ENCODE results near the gene TPRA1.

TPRA1 gene

DNA sequence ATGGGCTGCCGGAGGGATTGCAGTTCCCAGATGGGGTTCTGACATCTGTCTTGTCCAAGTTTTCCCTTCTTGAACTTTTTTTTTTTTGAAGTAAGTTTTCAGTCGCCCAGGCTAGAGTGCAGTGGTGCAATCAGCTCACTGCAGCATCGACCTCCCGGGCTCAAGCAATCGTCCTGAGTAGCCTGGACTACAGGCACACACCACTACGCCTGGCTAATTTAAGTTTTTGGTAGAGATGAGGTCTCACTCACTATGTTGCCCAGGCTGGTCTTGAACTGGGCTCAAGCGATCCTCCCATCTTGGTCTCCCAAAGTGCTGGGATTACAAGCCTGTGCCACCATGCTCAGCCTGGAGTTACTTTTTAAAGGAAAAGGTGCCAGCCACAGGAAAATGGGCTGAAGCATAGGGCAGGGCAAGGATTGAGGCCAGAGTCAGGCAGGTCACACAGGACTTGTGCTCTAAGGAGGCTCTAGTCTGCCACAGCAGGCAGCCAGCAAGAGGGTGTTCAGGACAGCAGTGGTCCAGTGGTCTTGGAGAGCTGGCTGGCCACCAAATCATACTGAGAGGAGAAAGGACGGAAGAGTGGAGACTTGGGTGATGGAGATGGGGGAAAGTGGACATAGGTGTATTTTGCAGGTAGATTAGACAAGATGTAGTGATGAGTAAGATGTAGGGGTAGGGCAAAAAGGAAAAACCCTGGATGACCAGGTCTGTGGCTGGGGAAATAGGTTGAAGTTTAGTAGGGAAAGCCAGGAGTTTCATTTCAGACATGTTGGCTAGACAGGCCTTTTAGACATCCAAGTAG, 32.4 kb upstream of the TPRA1 start:
- Mint-ChIP-seq H3K36me3 (peaks cover 55% of the 10 kb centered on the region), H3K9me3 (no peaks in the 10 kb centered on the region), H3K4me3 (no peak overlapping the region), H3K4me1 (peaks cover 34% of the 10 kb centered on the region), H3K27ac (peak overlapping the region; percentile 1)
- DNase-seq (ENCODE audit: low spot score in 2 of 2) (no peak), ATAC-seq (no peak)

DNA sequence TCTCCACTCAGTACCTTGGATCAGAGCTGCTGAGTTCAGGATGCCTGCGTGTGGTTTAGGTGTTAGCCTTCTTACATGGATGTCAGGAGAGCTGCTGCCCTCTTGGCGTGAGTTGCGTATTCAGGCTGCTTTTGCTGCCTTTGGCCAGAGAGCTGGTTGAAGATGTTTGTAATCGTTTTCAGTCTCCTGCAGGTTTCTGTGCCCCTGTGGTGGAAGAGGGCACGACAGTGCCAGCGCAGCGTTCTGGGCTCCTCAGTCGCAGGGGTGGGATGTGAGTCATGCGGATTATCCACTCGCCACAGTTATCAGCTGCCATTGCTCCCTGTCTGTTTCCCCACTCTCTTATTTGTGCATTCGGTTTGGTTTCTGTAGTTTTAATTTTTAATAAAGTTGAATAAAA, 31.5 kb upstream of the TPRA1 start:
- no peak for ATAC-seq
- Mint-ChIP-seq H3K9me3 (no peaks in the 10 kb centered on the region), H3K27ac (no peak overlapping the region), H3K4me3 (no peak overlapping the region), H3K4me1 (peaks cover 25% of the 10 kb centered on the region), H3K36me3 (peaks cover 64% of the 10 kb centered on the region)
- no peak for DNase-seq (ENCODE audit: low spot score in 2 of 2)

DNA sequence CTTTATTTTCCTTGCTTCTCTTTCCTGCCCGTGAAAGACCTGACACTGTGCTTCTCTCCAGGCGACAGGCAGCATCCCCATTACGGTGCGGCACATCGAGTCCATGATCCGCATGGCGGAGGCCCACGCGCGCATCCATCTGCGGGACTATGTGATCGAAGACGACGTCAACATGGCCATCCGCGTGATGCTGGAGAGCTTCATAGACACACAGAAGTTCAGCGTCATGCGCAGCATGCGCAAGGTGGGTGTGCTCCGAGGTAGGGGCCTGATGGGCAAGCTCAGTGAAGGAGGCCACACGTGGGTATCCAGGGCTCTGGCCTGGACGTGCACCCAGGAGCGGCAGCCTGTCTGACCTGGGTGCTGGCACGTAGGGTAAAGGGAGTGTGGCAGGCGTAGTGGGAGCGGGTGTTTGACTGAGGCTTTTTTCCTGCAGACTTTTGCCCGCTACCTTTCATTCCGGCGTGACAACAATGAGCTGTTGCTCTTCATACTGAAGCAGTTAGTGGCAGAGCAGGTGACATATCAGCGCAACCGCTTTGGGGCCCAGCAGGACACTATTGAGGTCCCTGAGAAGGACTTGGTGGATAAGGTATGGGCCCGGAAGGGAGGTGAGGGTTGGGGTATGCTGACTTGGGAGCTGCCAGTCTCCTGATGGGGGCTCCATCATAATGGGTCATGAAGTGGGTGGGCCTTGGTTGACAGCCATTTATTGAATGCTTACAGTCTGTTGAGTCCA, 30.3 kb upstream of the TPRA1 start:
- peaks cover 13% of the 10 kb centered on the region for H3K4me1 Mint-ChIP-seq
- peak overlapping the region; percentile 5 for H3K27ac Mint-ChIP-seq
- H3K9me3 Mint-ChIP-seq = no peaks in the 10 kb centered on the region
- no peak overlapping the region for H3K4me3 Mint-ChIP-seq
- ATAC-seq = no peak
- DNase-seq (ENCODE audit: low spot score in 2 of 2) = no peak
- peaks cover 76% of the 10 kb centered on the region for H3K36me3 Mint-ChIP-seq

DNA sequence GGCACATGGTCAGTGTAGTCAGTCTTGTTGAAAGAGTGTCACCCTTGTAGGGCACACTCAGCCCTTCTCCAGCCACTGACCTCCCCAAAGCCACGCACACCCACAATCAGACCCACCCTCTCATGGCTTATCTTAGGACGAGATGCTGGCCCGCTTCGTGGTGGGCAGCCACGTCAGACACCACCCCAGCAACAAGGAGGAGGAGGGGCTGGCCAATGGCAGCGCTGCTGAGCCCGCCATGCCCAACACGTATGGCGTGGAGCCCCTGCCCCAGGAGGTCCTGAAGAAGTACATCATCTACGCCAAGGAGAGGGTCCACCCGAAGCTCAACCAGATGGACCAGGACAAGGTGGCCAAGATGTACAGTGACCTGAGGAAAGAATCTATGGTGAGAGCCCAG, 28.4 kb upstream of the TPRA1 start:
- peaks cover 15% of the 10 kb centered on the region for H3K4me1 Mint-ChIP-seq
- no peak overlapping the region for H3K27ac Mint-ChIP-seq
- DNase-seq (ENCODE audit: low spot score in 2 of 2) (no peak), ATAC-seq (no peak)
- no peak overlapping the region for H3K4me3 Mint-ChIP-seq
- no peaks in the 10 kb centered on the region for H3K9me3 Mint-ChIP-seq
- peaks cover 96% of the 10 kb centered on the region for H3K36me3 Mint-ChIP-seq

GRCh38 chr3:127616836-127617605, 26.5 kb upstream of the TPRA1 start:
- peaks cover 100% of the 10 kb centered on the region for H3K36me3 Mint-ChIP-seq
- DNase-seq (ENCODE audit: low spot score in 2 of 2) (no peak), ATAC-seq (no peak)
- H3K4me3 Mint-ChIP-seq = no peak overlapping the region
- no peaks in the 10 kb centered on the region for H3K9me3 Mint-ChIP-seq
- H3K27ac Mint-ChIP-seq = no peak overlapping the region
- peaks cover 19% of the 10 kb centered on the region for H3K4me1 Mint-ChIP-seq

DNA sequence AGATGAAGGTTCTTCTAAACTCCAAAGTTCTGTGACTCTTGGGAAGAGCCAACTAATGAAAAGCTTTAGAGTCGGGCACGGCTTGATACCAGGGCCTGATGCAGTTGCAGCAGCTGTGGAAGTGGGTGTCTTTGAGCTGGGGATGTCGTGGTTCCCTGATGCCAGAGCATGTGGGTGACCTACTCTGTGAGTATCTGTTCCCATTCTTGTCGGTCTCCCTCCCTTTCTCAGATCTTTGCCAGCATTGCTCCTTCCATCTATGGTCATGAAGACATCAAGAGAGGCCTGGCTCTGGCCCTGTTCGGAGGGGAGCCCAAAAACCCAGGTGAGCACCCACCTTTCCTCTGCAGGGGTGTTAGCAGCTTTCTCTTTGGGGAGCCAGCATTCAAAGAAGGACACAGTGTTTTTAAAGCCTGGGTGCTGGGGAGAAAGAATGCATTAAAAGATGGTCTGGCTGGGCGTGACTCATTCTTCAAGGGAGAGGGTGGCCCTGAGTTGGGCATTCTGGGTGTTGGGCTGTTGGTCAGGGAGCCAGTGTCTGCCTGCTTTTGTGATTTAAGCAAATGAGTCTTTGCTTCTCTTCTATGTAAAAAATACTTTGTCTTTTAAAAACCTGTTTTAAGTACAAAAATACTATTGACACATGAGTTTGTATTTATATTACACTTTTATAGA, 25.2 kb upstream of the TPRA1 start:
- H3K36me3 Mint-ChIP-seq = peaks cover 100% of the 10 kb centered on the region
- no peak for ATAC-seq

GRCh38 chr3:127614928-127615589, 24.5 kb upstream of the TPRA1 start:
- Mint-ChIP-seq H3K27ac (no peak overlapping the region), H3K4me3 (no peak overlapping the region), H3K9me3 (no peaks in the 10 kb centered on the region), H3K4me1 (peaks cover 21% of the 10 kb centered on the region), H3K36me3 (peaks cover 100% of the 10 kb centered on the region)
- DNase-seq (ENCODE audit: low spot score in 2 of 2) (no peak), ATAC-seq (no peak)

More for the DNA sequence above, 25.2 kb upstream of the TPRA1 start:
- no peak overlapping the region for H3K4me3 Mint-ChIP-seq
- no peak overlapping the region for H3K27ac Mint-ChIP-seq
- no peaks in the 10 kb centered on the region for H3K9me3 Mint-ChIP-seq
- H3K4me1 Mint-ChIP-seq = peaks cover 21% of the 10 kb centered on the region
- DNase-seq (ENCODE audit: low spot score in 2 of 2) = no peak

- H3K27ac Mint-ChIP-seq = no peak overlapping the region
- no peak overlapping the region for H3K4me3 Mint-ChIP-seq
- DNase-seq (ENCODE audit: low spot score in 2 of 2) (no peak), ATAC-seq (no peak)
- no peaks in the 10 kb centered on the region for H3K9me3 Mint-ChIP-seq
- peaks cover 100% of the 10 kb centered on the region for H3K36me3 Mint-ChIP-seq
- H3K4me1 Mint-ChIP-seq = peaks cover 22% of the 10 kb centered on the region
Observed at GRCh38 chr3:127613406-127613805, 22.9 kb upstream of the TPRA1 start.

- ATAC-seq (no peak), DNase-seq (ENCODE audit: low spot score in 2 of 2) (no peak)
- Mint-ChIP-seq H3K9me3 (no peaks in the 10 kb centered on the region), H3K36me3 (peaks cover 100% of the 10 kb centered on the region), H3K4me3 (no peak overlapping the region), H3K27ac (no peak overlapping the region), H3K4me1 (peaks cover 24% of the 10 kb centered on the region)
Observed at GRCh38 chr3:127612966-127613365, 22.4 kb upstream of the TPRA1 start.

- H3K9me3 Mint-ChIP-seq = no peaks in the 10 kb centered on the region
- peaks cover 27% of the 10 kb centered on the region for H3K4me1 Mint-ChIP-seq
- DNase-seq (ENCODE audit: low spot score in 2 of 2) (no peak), ATAC-seq (no peak)
- no peak overlapping the region for H3K4me3 Mint-ChIP-seq
- peaks cover 100% of the 10 kb centered on the region for H3K36me3 Mint-ChIP-seq
- H3K27ac Mint-ChIP-seq = no peak overlapping the region
Observed at GRCh38 chr3:127611251-127611650, 20.7 kb upstream of the TPRA1 start.

DNA sequence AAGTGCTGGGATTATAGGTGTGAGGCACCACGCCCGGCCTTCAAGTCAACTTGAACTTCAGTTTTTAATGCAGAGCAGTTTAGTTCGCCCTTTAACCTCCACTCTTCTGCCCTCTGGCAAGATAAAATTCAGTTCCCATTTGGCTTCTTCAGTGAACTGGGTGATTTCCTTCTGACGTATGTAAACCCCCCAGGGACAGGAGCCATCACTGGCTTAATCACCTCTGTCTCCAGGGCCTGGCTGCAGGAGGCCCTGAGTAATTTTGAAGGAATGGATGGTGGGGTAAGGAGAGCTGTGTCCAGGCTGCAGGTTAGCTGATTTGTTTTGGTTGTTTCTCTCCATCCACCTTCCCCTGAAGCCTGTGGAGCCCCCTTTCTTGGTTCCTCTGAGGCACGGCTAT, 19.6 kb upstream of the TPRA1 start:
- no peak for ATAC-seq

GRCh38 chr3:127608362-127608718, 17.8 kb upstream of the TPRA1 start:
- ATAC-seq = no peak
- peaks cover 100% of the 10 kb centered on the region for H3K36me3 Mint-ChIP-seq
- H3K4me3 Mint-ChIP-seq = no peak overlapping the region
- DNase-seq (ENCODE audit: low spot score in 2 of 2) = no peak
- peak overlapping the region; percentile 44 for H3K27ac Mint-ChIP-seq
- peaks cover 21% of the 10 kb centered on the region for H3K4me1 Mint-ChIP-seq
- no peaks in the 10 kb centered on the region for H3K9me3 Mint-ChIP-seq

More for the DNA sequence above, 19.6 kb upstream of the TPRA1 start:
- Mint-ChIP-seq H3K9me3 (no peaks in the 10 kb centered on the region), H3K4me3 (no peak overlapping the region), H3K27ac (no peak overlapping the region), H3K36me3 (peaks cover 100% of the 10 kb centered on the region), H3K4me1 (peaks cover 21% of the 10 kb centered on the region)
- DNase-seq (ENCODE audit: low spot score in 2 of 2) = no peak

DNA sequence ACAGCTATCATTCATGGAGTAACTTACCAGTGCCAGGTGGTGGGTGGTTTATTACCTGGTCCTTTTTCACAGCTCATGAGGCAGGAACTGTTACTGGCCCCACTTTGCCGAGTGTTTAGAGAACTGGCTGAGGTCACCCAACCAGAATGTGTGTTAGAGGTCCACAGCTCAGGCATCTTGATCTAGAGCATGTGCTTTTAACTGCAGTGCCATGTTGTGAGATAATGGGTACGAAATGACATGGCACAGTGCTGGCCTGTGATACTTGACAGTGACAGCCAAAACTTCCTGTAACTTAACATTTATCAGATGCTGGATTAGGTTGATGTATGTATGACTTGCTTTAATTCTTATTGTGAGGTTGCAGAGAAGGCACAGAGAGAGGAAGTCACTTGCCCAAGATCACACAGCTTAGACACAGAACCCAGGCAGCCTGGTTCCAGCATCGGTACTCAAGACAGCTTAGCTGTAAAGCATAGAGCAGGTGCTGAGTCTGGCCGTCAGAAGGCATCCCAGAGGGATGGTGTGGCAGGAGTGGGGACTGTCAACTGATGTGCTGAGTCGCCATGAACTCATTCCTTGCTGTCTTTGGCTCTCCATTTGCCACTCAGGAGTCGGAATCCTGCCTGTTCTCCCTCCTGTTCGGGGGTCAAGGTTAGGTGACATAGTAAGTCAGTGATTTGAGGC, 17.3 kb upstream of the TPRA1 start:
- H3K4me1 Mint-ChIP-seq = peaks cover 21% of the 10 kb centered on the region
- no peak overlapping the region for H3K4me3 Mint-ChIP-seq
- no peaks in the 10 kb centered on the region for H3K9me3 Mint-ChIP-seq
- DNase-seq (ENCODE audit: low spot score in 2 of 2) (no peak), ATAC-seq (no peak)
- peak overlapping the region; percentile 44 for H3K27ac Mint-ChIP-seq
- H3K36me3 Mint-ChIP-seq = peaks cover 100% of the 10 kb centered on the region

DNA sequence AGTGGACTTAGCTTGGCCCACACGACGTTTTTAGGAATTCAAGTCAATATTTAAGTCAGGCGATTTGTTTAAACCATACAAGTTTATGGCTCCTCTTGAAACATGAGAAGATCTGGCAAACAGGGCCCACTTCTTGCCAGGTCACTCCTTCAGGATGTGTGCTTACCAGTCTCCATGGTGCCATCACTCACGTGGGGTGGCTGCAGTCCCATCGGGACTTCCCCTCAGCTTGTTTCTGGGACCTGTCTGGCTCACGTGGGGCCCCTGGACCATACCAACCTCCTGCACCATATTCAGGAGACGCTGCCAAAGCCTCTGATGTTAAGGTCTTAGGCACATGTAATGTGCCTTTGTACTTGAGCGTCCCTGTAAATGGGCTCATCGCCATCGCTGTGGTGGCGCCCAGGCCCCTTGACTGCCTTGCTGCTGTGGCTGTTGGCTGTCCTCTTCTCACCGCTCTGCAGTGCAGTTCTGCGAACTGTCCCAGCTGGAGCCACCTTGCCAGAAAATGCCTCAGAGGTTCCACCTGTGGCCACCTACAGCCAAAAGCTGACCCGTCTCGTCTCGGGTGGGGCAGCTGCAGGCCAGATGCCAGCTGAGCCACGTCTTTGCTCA, 16.6 kb upstream of the TPRA1 start:
- Mint-ChIP-seq H3K4me3 (no peak overlapping the region), H3K36me3 (peaks cover 100% of the 10 kb centered on the region), H3K4me1 (peaks cover 19% of the 10 kb centered on the region), H3K9me3 (no peaks in the 10 kb centered on the region), H3K27ac (peak overlapping the region; percentile 44)
- no peak for DNase-seq (ENCODE audit: low spot score in 2 of 2)
- ATAC-seq = no peak
